ENCODE measurements around the gene CACTIN. TPM values are rescaled to one million over a fixed set of nuclear protein-coding genes. Genes with fewer than 3 reads are reported as not detected.

CACTIN gene
- total and polyA plus RNA-seq, 10 donors: 10.8 to 27.1 (median 21.8) TPM

DNA sequence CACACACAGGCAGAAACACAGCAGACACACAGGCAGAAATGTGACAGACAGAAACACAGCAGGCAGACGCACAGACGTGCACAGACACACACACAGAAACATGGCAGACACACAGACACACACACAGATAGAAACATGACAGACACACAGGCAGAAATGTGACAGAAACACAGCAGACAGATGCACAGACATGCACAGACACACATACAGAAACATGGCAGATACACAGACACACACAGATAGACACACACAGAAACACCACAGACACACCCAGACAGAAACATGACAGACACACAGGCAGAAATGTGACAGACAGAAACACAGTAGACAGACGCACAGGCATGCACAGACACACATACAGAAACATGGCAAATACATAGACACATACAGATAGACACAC lies 21.2 kb downstream of the CACTIN start:
- TF ChIP-seq, protein P1, sequence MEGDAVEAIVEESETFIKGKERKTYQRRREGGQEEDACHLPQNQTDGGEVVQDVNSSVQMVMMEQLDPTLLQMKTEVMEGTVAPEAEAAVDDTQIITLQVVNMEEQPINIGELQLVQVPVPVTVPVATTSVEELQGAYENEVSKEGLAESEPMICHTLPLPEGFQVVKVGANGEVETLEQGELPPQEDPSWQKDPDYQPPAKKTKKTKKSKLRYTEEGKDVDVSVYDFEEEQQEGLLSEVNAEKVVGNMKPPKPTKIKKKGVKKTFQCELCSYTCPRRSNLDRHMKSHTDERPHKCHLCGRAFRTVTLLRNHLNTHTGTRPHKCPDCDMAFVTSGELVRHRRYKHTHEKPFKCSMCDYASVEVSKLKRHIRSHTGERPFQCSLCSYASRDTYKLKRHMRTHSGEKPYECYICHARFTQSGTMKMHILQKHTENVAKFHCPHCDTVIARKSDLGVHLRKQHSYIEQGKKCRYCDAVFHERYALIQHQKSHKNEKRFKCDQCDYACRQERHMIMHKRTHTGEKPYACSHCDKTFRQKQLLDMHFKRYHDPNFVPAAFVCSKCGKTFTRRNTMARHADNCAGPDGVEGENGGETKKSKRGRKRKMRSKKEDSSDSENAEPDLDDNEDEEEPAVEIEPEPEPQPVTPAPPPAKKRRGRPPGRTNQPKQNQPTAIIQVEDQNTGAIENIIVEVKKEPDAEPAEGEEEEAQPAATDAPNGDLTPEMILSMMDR (IDR thresholded peaks at IDR 0.05 in 8 of 11, conservative IDR thresholded peaks at IDR 0.05 in 3 of 11): no peak
- TF ChIP-seq POLR2AphosphoS5 (IDR thresholded peaks at IDR 0.05) (no peak), POLR2A (IDR thresholded peaks at IDR 0.05) (no peak)
- Histone ChIP-seq H3K27ac (peak overlapping the region in 5 of 8 donors; percentile 65 to 88 (median 74)), H3K4me3 (peak overlapping the region in 6 of 8 donors; percentile 19 to 77 (median 58)), H3K9me3 (no peaks in the 10 kb centered on the region), H3K36me3 (peaks cover 0 to 6% (median 1%) of the 10 kb centered on the region in 6 donors), H3K27me3 (replicated peaks in 1 of 7) (peaks cover 0 to 43% (median 13%) of the 10 kb centered on the region in 7 donors), H3K4me1 (peaks cover 38 to 83% (median 72%) of the 10 kb centered on the region in 6 donors)
- intact Hi-C loops (cut with DNase I; ENCODE audit: low total_unique reads): no loop called here
- WGBS, 5 donors: 25 to 49% (median 33%) methylated on average over 3 of the region's 3 CpGs
- DNase-seq: no peak

DNA sequence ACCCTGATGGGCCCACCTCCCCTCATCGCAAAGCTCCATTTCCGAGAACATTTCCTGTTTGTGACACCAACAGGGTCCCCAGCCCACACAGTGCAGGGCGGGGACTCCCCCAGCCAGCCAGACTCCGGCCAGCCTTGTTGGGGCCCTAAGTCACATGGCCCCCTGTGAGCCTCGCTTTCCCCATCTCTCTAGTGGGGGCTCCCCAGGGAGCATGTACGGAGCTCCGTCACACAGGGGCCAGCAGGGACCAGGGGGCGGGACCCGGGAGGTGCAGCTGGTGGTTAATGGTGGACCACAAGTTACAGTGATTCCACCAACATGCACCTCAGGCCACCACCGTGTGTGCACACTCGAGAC lies 21.6 kb downstream of the CACTIN start:
- DNase-seq: peak; percentile 84
- TF ChIP-seq, protein P1 (IDR thresholded peaks at IDR 0.05 in 8 of 11, conservative IDR thresholded peaks at IDR 0.05 in 3 of 11): no peak
- TF ChIP-seq POLR2AphosphoS5 (IDR thresholded peaks at IDR 0.05): peak in 2 of 3 donors; percentile 46 to 71
- peak overlapping the region in 6 of 8 donors; percentile 27 to 88 (median 72) for H3K27ac ChIP-seq
- no peaks in the 10 kb centered on the region for H3K9me3 ChIP-seq
- H3K4me3 ChIP-seq: peak overlapping the region in 6 of 8 donors; percentile 19 to 77 (median 58)
- H3K36me3 ChIP-seq: peaks cover 0 to 6% (median 5%) of the 10 kb centered on the region in 6 donors
- intact Hi-C loops (cut with DNase I; ENCODE audit: low total_unique reads): no loop called here
- peaks cover 0 to 43% (median 13%) of the 10 kb centered on the region in 7 donors for H3K27me3 ChIP-seq (replicated peaks in 1 of 7)
- H3K4me1 ChIP-seq: peaks cover 38 to 79% (median 68%) of the 10 kb centered on the region in 6 donors
- WGBS, 5 donors: 0 to 12% (median 5%) methylated on average over 8 to 11 of the region's 11 CpGs

DNA sequence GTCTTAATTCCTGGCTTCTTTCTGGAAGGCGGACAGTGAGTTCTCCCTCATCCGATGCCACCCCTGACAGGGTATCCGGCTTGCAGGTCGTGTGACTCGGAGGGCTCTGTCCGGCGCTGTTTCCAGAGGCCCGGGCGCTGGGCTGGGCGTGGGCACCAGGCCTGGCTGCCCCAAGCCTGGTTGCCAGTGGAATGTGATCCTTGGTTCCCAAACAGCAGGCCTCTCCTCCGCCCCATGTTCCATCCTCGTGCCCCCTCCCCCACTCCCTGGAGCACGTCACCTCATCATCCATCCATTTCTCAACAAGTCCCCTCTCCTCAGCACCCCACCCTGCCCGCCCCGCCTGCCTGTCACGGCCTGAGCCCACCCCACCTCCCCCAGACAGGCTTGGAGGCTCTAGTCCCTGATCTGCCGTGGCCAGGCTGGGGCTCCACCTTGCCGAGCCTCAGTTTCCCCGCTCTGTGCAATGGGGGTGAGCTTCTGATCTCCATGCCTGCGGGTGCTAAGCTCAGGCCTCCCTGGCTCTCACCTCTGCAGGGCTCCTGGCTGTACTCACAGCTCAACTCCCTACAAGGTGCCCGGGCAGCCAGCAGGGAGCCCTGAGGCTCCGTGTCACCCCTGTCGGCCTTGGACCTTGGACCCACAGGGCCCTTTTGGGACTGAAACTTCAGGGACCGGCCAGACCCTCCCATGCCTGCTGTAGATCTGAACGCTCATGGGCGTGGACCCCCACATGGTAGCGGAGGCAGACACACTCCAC lies 22.2 kb downstream of the CACTIN start:
- intact Hi-C loops (cut with DNase I; ENCODE audit: low total_unique reads): no loop called here
- H3K27me3 ChIP-seq (replicated peaks in 1 of 7): peaks cover 0 to 43% (median 13%) of the 10 kb centered on the region in 7 donors
- H3K4me1 ChIP-seq: peaks cover 38 to 73% (median 63%) of the 10 kb centered on the region in 6 donors
- peaks cover 0 to 12% (median 7%) of the 10 kb centered on the region in 6 donors for H3K36me3 ChIP-seq
- H3K4me3 ChIP-seq: peak overlapping the region in 6 of 8 donors; percentile 19 to 77 (median 58)
- no peak for DNase-seq
- TF ChIP-seq POLR2A (IDR thresholded peaks at IDR 0.05) (no peak), POLR2AphosphoS5 (IDR thresholded peaks at IDR 0.05) (no peak)
- TF ChIP-seq, protein P1 (IDR thresholded peaks at IDR 0.05 in 8 of 11, conservative IDR thresholded peaks at IDR 0.05 in 3 of 11): no peak
- H3K9me3 ChIP-seq: no peaks in the 10 kb centered on the region
- 50 to 64% (median 59%) methylated on average over 24 to 27 of the region's 27 CpGs for WGBS, 5 donors
- peak overlapping the region; percentile 27 to 88 (median 69) for H3K27ac ChIP-seq
